Kasumi-1 (cell line): Measurements from ENCODE around the gene RGS6.

Experiments
- DNase-seq, 2 experiments: peaks; one replicate each; lab custom pipeline; 2025; lab: John Stamatoyannopoulos, UW

The RGS6 gene

GRCh38 chr14:72402377-72402772, 470.1 kb downstream of the RGS6 start:
- no peak for DNase-seq

GRCh38 chr14:72404106-72404774, 472.0 kb downstream of the RGS6 start:
- no peak for DNase-seq

DNA sequence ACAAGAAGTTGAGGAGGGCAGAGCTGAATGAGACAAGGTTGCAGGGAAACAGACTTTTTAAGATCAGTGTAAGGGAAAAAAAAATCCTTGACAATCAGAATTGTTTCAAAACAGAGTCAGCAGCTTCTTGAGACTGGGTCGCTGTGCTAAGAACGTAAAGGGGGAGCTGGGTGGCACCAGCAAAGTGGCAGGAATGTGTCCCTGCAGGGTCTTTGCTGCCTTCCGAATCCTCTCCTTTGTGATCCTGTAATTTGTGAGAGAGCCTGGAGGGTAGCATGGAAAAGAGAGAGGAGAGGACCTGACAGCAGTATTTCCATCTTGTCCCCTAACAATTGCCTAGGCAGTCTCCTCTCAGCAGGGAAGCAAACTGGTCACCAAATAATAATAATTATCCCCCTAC, 472.8 kb downstream of the RGS6 start:
- DNase-seq: no peak

DNA sequence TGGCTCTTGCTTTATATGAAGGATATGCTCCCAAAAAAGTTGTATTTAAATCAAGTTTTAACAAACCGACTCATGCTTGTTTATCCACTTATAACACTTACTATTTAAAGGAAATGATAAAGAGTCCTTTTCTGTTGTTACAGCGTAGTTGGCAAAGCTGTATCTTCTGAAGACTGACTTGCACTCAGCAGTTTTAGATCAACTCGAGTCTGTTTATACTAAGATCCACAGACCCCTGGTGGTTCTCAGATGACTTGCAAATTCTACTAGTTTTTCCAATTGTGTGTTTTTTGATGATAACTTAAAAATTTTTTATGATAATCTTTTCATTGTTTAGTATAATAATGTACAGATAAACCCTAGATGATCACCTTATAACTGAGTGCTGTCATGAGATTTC, 475.8 kb downstream of the RGS6 start:
- DNase-seq: no peak

GRCh38 chr14:72409047-72409446, 476.8 kb downstream of the RGS6 start:
- no peak for DNase-seq

- DNase-seq: no peak
Measured at GRCh38 chr14:72416081-72416849, 484.0 kb downstream of the RGS6 start.

DNA sequence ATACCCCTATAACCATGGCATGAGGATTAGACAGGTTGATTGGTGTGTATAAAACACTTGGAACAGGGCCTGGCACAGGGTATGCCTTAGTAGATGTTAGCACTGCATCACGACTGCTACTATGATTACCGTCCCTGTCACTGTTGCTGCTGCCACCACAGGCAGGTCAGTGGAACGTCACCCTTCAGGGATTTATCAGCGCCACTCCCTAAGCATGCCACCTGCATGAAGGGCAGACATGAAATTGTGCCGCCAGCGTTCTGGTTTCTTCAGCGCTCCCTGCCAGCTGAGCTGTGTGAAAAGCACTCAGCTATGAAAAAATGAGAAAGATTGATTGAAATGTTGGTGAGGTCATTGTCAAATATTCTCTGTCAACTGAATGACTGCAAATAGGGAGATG, 484.7 kb downstream of the RGS6 start:
- peak; percentile 34 to 44 for DNase-seq

DNA sequence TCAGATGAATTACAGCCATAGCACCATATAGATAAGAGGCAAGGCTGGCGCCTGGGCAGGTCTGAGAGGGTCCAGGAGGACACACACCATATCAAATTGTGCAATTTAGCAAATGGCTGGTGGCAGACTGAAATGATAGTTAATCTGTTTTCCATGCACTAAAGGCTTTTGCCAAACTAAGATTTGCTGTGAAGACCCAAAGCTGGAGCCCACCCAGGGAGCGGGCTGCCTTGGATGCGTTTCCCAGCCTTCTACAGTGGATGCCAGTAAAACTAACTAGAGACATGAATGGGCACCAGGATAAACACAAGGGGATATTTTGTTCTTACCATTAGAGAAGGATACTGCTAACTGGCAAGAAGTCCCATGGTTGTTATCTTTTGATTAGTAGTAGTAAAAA, 486.6 kb downstream of the RGS6 start:
- DNase-seq: no peak

GRCh38 chr14:72419226-72419775, 487.1 kb downstream of the RGS6 start:
- DNase-seq: no peak

- peak; percentile 54 to 60 for DNase-seq
Measured at GRCh38 chr14:72420749-72421474, 488.7 kb downstream of the RGS6 start.

GRCh38 chr14:72423957-72424356, 491.7 kb downstream of the RGS6 start:
- DNase-seq: no peak

DNA sequence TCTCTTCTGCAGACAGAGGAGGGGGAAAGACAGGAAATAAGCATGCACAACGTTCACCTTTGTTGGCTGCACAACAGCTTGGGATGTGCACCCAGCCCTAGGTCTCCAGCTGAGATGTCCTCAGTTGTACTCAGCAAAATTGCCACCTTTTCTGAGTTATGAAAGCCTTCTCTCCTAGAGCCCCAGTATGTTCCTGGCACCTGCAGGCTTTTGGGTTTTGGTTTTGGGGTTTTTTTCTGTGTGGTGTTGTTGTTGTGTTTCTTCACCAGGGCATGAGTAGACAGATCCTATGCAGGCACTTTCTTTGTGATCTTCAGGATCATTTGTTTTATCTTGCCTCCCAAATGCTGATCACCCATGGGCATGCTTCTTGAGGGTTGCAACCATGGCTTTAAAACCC, 498.2 kb downstream of the RGS6 start:
- DNase-seq: no peak

DNA sequence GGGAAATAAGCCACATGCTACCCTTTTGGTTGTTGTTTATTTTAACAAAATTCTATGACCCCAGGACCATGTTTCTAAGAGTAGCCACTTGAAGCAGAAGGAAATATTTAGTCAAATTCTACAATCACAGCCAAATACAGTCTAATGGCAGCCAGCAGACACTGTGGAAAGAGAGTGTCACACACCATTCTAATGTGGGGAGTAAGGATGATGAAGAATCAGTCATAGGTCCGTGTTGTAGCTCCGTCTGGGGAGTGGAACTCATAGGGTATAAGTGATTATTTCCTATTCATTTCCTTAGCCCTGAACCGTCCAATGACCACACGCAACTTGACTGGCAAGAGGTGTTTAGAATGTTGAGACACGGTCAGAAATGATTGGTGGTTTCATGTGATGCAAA, 500.5 kb downstream of the RGS6 start:
- no peak for DNase-seq

GRCh38 chr14:72433511-72433910, 501.3 kb downstream of the RGS6 start:
- no peak for DNase-seq

DNA sequence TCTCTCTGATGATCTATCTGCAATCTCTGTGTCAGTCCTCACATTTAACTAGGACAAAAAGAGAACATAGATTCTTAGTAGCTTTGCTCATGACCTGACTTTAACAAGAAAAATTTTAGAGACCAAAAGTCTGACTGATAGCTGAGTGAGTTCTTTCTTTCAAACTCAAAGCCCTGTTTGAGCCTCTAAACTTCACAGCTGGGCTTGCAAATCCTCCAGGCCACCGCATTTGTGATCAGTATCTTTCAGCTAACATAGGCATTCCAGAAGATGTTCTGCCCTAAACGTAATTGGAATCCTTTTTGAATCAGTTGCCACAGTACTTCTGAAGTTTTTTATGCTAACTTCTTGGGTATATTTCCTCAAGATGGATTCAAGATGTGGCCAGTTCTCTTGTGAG, 502.6 kb downstream of the RGS6 start:
- DNase-seq: no peak

DNA sequence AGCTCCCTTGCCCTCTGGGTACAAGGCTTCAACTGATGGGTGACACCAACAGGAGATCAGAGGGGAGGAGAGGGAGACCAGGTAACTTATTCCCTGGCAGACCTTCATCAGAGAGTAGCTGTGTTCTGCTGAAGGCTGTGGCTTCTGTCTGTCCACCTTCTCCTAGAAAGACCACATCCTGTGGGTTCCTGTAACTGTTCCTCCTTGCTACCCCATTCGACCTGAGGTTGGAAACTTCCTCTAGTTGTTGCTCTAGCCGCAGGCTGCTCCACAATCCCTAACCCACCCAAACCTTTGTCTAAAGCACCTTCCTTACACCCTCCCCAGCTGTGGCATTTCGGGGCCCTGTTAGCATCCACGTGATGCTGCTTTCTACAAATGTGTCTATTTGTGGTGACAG, 507.5 kb downstream of the RGS6 start:
- DNase-seq: peak; percentile 38 to 46

- no peak for DNase-seq
Measured at GRCh38 chr14:72443256-72443655, 511.0 kb downstream of the RGS6 start.

- peak; percentile 47 to 54 for DNase-seq
Measured at GRCh38 chr14:72443991-72444441, 511.8 kb downstream of the RGS6 start.

DNA sequence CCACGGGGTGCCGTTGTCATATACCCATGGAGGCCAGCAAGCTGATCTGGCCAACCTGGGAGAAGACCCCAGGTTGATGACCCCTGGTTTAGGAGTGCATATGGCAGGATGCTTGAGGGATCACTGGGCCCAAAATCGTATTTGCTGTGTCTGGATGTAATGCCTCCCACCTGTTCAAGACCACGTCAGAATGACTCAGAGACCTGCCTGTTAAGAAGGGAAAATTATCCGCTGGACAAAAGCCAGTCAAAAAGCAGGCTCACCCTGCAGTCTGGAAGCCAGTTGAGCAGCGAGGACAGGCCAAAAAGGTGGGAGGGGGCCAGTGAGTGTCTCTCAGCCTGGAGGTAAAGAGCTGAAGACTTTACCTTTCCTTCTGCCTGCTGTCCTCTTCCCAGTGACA, 512.5 kb downstream of the RGS6 start:
- DNase-seq: no peak

- no peak for DNase-seq
Measured at GRCh38 chr14:72448212-72448611, 516.0 kb downstream of the RGS6 start.

DNA sequence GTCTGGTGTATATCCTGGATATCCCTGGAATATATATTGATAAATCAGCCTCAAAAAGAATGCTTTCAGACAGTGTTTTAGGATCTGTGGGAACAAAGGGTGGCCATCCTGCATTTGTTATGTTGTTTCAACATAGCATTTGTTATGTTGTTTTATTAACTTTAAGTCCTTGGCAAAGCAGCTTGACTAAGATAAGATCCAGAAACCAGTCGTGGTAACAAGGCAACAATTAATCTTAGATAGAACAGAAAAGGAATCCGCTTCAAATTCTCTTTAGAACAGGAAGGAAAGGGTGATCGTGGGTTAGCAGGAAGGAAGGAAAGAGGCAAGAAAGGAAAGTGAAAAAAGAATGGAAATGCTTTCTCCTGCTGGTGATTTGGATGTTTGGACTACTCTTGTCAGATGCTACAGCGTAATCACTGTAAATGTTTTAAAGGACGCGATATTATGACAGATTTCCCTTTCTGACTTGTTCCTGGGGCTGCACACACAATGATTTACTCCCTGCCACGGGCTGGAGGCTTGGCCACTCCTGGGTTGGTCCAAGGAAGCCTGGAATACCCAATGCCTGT, 518.3 kb downstream of the RGS6 start:
- no peak for DNase-seq
